Panc1 (cell line): ENCODE results near the gene C1QL1. TPM values are rescaled to one million over a fixed set of nuclear protein-coding genes. Genes with fewer than 3 reads are reported as not detected.

Experiments
- ATAC-seq: fragments of 200-7000 bp; cut with Tn5 transposase; 2 replicates; pipeline ENCODE4 v1.9.1; 2020; ENCODE audit warnings: mild to moderate bottlenecking, moderate library complexity
- BruUV-seq: library from RNA; stranded (reverse); fragments of 400-500 nt; replicated peaks from 2 replicates; lab custom pipeline; 2021; lab: Mats Ljungman, UMichigan
- CTCF ChIA-PET: fragments of 300-600 bp; sonication (Branson Sonifier 250); formaldehyde crosslinking; loops from one replicate; lab custom pipeline; 2022; ENCODE audit warnings: antibody characterized with exemption; lab: Charles Lee
- POLR2A ChIA-PET: fragments of 300-600 bp; sonication (Branson Sonifier 250); formaldehyde crosslinking; loops from one replicate; lab custom pipeline; 2022; ENCODE audit warnings: antibody characterized with exemption; lab: Charles Lee
- DNase-seq: peaks from one replicate; pipeline ENCODE4 v3.0.0-alpha.2; 2010; ENCODE audit warnings: low read depth, low spot score
- H3K27ac ChIP-seq: 2 replicates; pipeline ENCODE4 v1.5.1; 2011; ENCODE audit warnings: mild to moderate bottlenecking, low read length, inconsistent platforms
- H3K27me3 ChIP-seq: fragments of 200-500 bp; sonication (Bioruptor generic); 2 replicates; pipeline ENCODE4 v1.6.0; 2014; ENCODE audit warnings: low read length, inconsistent platforms; ENCODE audit not compliant: control insufficient read depth, insufficient read depth
- H3K36me3 ChIP-seq: fragments of 200-500 bp; sonication (Bioruptor generic); 2 replicates; pipeline ENCODE4 v1.5.1; 2014; ENCODE audit warnings: inconsistent platforms, mild to moderate bottlenecking, low read length, moderate library complexity; ENCODE audit not compliant: control insufficient read depth, insufficient read depth
- H3K4me1 ChIP-seq: 2 replicates; pipeline ENCODE4 v1.5.1; 2011; ENCODE audit warnings: inconsistent platforms, mild to moderate bottlenecking, low read length, moderate library complexity; ENCODE audit not compliant: control insufficient read depth, insufficient read depth
- H3K4me3 ChIP-seq, 2 experiments: 2 replicates each; pipeline ENCODE4 v1.5.1; 2011 to 2012; ENCODE audit warnings: low read depth in 2 of 2, low read length in 2 of 2, mild to moderate bottlenecking in 2 of 2, inconsistent platforms in 1 of 2, moderate library complexity in 1 of 2
- H3K9me3 ChIP-seq: fragments of 200-500 bp; sonication (Bioruptor generic); 2 replicates; pipeline ENCODE4 v1.5.1; 2014; ENCODE audit warnings: low read depth, mild to moderate bottlenecking, inconsistent platforms, low read length, moderate library complexity; ENCODE audit not compliant: control insufficient read depth, insufficient read depth
- POLR2AphosphoS5 ChIP-seq: IDR thresholded peaks from 2 replicates; pipeline ENCODE4 v1.6.1; 2012; ENCODE audit warnings: mild to moderate bottlenecking, low read depth, low read length, moderate library complexity
- SIN3A ChIP-seq: IDR thresholded peaks from 2 replicates; pipeline ENCODE4 v1.6.1; 2012; ENCODE audit warnings: low read depth, mild to moderate bottlenecking, low read length, moderate library complexity, borderline replicate concordance; ENCODE audit not compliant: insufficient read depth
- TCF7L2 ChIP-seq: IDR thresholded peaks from 2 replicates; pipeline ENCODE4 v1.6.1; 2011; ENCODE audit warnings: mild to moderate bottlenecking, low read depth, low read length, inconsistent platforms
- in situ Hi-C: cut with HindIII; loops from 2 replicates; pipeline ENCODE4 v1.10.0; 2016; ENCODE audit warnings: low sequenced_read_pairs, low pct_unique_long_range_greater_than_20kb
- intact Hi-C: fragments of 100-400 bp; cut with micrococcal nuclease; formaldehyde crosslinking; loops from one replicate; pipeline ENCODE4 v1.10.0; 2022; ENCODE audit not compliant: unreplicated experiment
- total RNA-seq: library from RNA; stranded (reverse); gene quantifications from one replicate; pipeline ENCODE4 v1.2.1, GENCODE V29; 2021; ENCODE audit not compliant: unreplicated experiment
- TF ChIP-seq, protein P1 (sequence below), 2 experiments: IDR thresholded peaks; 2 replicates each; pipeline ENCODE4 v1.6.1; 2011 to 2012; ENCODE audit warnings: low read depth in 2 of 2, control low read depth in 1 of 2, low read length in 1 of 2, mild to moderate bottlenecking in 1 of 2, moderate library complexity in 1 of 2; ENCODE audit not compliant: insufficient read depth in 1 of 2
- TF ChIP-seq, protein P2 (sequence below): fragments of 450-650 bp; IDR thresholded peaks from 2 replicates; pipeline ENCODE4 v1.5.1; 2017; ENCODE audit warnings: mild to moderate bottlenecking

Gene C1QL1
- total RNA-seq, 1 experiment from 2014 or later = 9.5 TPM

GRCh38 chr17:44988044-44988942 is 20.2 kb upstream of the C1QL1 start:
- TF ChIP-seq SIN3A (no peak), TCF7L2 (no peak), POLR2AphosphoS5 (no peak)
- TF ChIP-seq, protein P1, sequence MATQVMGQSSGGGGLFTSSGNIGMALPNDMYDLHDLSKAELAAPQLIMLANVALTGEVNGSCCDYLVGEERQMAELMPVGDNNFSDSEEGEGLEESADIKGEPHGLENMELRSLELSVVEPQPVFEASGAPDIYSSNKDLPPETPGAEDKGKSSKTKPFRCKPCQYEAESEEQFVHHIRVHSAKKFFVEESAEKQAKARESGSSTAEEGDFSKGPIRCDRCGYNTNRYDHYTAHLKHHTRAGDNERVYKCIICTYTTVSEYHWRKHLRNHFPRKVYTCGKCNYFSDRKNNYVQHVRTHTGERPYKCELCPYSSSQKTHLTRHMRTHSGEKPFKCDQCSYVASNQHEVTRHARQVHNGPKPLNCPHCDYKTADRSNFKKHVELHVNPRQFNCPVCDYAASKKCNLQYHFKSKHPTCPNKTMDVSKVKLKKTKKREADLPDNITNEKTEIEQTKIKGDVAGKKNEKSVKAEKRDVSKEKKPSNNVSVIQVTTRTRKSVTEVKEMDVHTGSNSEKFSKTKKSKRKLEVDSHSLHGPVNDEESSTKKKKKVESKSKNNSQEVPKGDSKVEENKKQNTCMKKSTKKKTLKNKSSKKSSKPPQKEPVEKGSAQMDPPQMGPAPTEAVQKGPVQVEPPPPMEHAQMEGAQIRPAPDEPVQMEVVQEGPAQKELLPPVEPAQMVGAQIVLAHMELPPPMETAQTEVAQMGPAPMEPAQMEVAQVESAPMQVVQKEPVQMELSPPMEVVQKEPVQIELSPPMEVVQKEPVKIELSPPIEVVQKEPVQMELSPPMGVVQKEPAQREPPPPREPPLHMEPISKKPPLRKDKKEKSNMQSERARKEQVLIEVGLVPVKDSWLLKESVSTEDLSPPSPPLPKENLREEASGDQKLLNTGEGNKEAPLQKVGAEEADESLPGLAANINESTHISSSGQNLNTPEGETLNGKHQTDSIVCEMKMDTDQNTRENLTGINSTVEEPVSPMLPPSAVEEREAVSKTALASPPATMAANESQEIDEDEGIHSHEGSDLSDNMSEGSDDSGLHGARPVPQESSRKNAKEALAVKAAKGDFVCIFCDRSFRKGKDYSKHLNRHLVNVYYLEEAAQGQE (IDR thresholded peaks at IDR 0.05; ENCODE audit: insufficient read depth in 1 of 2, low read depth in 2 of 2, low read length in 1 of 2) = no peak
- TF ChIP-seq, protein P2, sequence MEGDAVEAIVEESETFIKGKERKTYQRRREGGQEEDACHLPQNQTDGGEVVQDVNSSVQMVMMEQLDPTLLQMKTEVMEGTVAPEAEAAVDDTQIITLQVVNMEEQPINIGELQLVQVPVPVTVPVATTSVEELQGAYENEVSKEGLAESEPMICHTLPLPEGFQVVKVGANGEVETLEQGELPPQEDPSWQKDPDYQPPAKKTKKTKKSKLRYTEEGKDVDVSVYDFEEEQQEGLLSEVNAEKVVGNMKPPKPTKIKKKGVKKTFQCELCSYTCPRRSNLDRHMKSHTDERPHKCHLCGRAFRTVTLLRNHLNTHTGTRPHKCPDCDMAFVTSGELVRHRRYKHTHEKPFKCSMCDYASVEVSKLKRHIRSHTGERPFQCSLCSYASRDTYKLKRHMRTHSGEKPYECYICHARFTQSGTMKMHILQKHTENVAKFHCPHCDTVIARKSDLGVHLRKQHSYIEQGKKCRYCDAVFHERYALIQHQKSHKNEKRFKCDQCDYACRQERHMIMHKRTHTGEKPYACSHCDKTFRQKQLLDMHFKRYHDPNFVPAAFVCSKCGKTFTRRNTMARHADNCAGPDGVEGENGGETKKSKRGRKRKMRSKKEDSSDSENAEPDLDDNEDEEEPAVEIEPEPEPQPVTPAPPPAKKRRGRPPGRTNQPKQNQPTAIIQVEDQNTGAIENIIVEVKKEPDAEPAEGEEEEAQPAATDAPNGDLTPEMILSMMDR = no peak
- DNase-seq = no peak
- H3K27me3 ChIP-seq = no peaks in the 10 kb centered on the region
- ATAC-seq = no peak
- H3K27ac ChIP-seq = no peak overlapping the region
- H3K36me3 ChIP-seq = no peaks in the 10 kb centered on the region
- intact Hi-C loops (no loop called here), in situ Hi-C loops (no loop called here)
- no peaks in the 10 kb centered on the region for H3K4me1 ChIP-seq
- CTCF ChIA-PET = no interaction called here
- H3K9me3 ChIP-seq = no peaks in the 10 kb centered on the region
- POLR2A ChIA-PET = no interaction called here
- H3K4me3 ChIP-seq = no peak overlapping the region
- BruUV-seq = no TSS peak

GRCh38 chr17:44983563-44983962 is 15.5 kb upstream of the C1QL1 start:
- Histone ChIP-seq H3K9me3 (no peaks in the 10 kb centered on the region), H3K4me1 (peaks cover 8% of the 10 kb centered on the region), H3K36me3 (no peaks in the 10 kb centered on the region), H3K27ac (no peak overlapping the region), H3K4me3 (no peak overlapping the region), H3K27me3 (no peaks in the 10 kb centered on the region)
- ATAC-seq (no peak), DNase-seq (no peak)
- in situ Hi-C loops = no loop called here
- ChIA-PET CTCF (no interaction called here), POLR2A (no interaction called here)
- no TSS peak for BruUV-seq
- intact Hi-C loops = no loop called here
- TF ChIP-seq, protein P2 = no peak
- TF ChIP-seq, protein P1 (IDR thresholded peaks at IDR 0.05; ENCODE audit: insufficient read depth in 1 of 2, low read depth in 2 of 2, low read length in 1 of 2) = no peak
- TF ChIP-seq POLR2AphosphoS5 = no peak
- TF ChIP-seq TCF7L2 = no peak
- no peak for TF ChIP-seq SIN3A
